ENCODE data around the gene RFNG. TPM values are rescaled to one million over a fixed set of nuclear protein-coding genes. Genes with fewer than 3 reads are reported as not detected.
A peak's percentile ranks its signal among the peaks of the same experiment; 100 is the strongest.

Gene RFNG
- total and polyA plus RNA-seq, 2 of the 13 experiments (the other 11 are each of a cell fraction or from before 2014, with no cell fraction given): 61.4 to 64.0 TPM

GRCh38 chr17:82018989-82019689 lies 32.5 kb downstream of the RFNG start (continued):
- no peak for TF ChIP-seq SNAPC2 (CRISPR knock-in tag; IDR thresholded peaks at IDR 0.05)
- no peak for TF ChIP-seq ZNF256 (CRISPR knock-in tag; conservative IDR thresholded peaks at IDR 0.05)
- no peak for TF ChIP-seq ZFP1 (CRISPR knock-in tag; IDR thresholded peaks at IDR 0.05)
- TF ChIP-seq, protein P1, sequence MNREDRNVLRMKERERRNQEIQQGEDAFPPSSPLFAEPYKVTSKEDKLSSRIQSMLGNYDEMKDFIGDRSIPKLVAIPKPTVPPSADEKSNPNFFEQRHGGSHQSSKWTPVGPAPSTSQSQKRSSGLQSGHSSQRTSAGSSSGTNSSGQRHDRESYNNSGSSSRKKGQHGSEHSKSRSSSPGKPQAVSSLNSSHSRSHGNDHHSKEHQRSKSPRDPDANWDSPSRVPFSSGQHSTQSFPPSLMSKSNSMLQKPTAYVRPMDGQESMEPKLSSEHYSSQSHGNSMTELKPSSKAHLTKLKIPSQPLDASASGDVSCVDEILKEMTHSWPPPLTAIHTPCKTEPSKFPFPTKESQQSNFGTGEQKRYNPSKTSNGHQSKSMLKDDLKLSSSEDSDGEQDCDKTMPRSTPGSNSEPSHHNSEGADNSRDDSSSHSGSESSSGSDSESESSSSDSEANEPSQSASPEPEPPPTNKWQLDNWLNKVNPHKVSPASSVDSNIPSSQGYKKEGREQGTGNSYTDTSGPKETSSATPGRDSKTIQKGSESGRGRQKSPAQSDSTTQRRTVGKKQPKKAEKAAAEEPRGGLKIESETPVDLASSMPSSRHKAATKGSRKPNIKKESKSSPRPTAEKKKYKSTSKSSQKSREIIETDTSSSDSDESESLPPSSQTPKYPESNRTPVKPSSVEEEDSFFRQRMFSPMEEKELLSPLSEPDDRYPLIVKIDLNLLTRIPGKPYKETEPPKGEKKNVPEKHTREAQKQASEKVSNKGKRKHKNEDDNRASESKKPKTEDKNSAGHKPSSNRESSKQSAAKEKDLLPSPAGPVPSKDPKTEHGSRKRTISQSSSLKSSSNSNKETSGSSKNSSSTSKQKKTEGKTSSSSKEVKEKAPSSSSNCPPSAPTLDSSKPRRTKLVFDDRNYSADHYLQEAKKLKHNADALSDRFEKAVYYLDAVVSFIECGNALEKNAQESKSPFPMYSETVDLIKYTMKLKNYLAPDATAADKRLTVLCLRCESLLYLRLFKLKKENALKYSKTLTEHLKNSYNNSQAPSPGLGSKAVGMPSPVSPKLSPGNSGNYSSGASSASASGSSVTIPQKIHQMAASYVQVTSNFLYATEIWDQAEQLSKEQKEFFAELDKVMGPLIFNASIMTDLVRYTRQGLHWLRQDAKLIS (CRISPR knock-in tag; IDR thresholded peaks at IDR 0.05): no peak
- no peak for TF ChIP-seq MATR3 (CRISPR knock-in tag; IDR thresholded peaks at IDR 0.05)
- 0 out of 2 replicates have a peak, but pooled peaks have one; percentile 1 for TF ChIP-seq TGIF2 (CRISPR knock-in tag; IDR thresholded peaks at IDR 0.05)
- TF ChIP-seq ZNF780A (CRISPR knock-in tag; IDR thresholded peaks at IDR 0.05): no peak
- TF ChIP-seq, protein P2, sequence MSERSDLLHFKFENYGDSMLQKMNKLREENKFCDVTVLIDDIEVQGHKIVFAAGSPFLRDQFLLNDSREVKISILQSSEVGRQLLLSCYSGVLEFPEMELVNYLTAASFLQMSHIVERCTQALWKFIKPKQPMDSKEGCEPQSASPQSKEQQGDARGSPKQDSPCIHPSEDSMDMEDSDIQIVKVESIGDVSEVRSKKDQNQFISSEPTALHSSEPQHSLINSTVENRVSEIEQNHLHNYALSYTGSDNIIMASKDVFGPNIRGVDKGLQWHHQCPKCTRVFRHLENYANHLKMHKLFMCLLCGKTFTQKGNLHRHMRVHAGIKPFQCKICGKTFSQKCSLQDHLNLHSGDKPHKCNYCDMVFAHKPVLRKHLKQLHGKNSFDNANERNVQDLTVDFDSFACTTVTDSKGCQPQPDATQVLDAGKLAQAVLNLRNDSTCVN (CRISPR knock-in tag; IDR thresholded peaks at IDR 0.05; ENCODE audit: borderline replicate concordance): no peak; the same call in 1 of the 2 replicates
- no peak for TF ChIP-seq GATA4 (IDR thresholded peaks at IDR 0.05; ENCODE audit: borderline replicate concordance, low read depth)
- TF ChIP-seq SP5 (CRISPR knock-in tag; IDR thresholded peaks at IDR 0.05; ENCODE audit: borderline replicate concordance, low read depth): no peak
- TF ChIP-seq PPARG (CRISPR knock-in tag; conservative IDR thresholded peaks at IDR 0.05): no peak
- TF ChIP-seq ZSCAN30 (CRISPR knock-in tag; IDR thresholded peaks at IDR 0.05): no peak
- 0 out of 2 replicates have a peak, but pooled peaks have one; percentile 6 for TF ChIP-seq ZNF691 (CRISPR knock-in tag; IDR thresholded peaks at IDR 0.05; ENCODE audit: borderline replicate concordance, low read depth)
- peak; percentile 37; the same call in 1 of the 2 replicates for TF ChIP-seq YEATS4 (CRISPR knock-in tag; IDR thresholded peaks at IDR 0.05; ENCODE audit: borderline replicate concordance)
- no peak for TF ChIP-seq ZNF615 (CRISPR knock-in tag; IDR thresholded peaks at IDR 0.05; ENCODE audit: borderline replicate concordance)
- no peak for TF ChIP-seq HMGA1 (CRISPR knock-in tag; conservative IDR thresholded peaks at IDR 0.05)
- TF ChIP-seq ZBTB8A (CRISPR knock-in tag; IDR thresholded peaks at IDR 0.05; ENCODE audit: borderline replicate concordance, low read depth): no peak
- no peak for TF ChIP-seq HNRNPUL1 (IDR thresholded peaks at IDR 0.05; ENCODE audit: low read depth, low read length)
- TF ChIP-seq ZSCAN5A (CRISPR knock-in tag; IDR thresholded peaks at IDR 0.05; ENCODE audit: borderline replicate concordance): no peak
- no peak for TF ChIP-seq ETS1 (CRISPR knock-in tag; IDR thresholded peaks at IDR 0.05)
